Activated CD4-positive, alpha-beta T cell treated with anti-CD3 and anti-CD28 coated beads, Interleukin-2, amount 50 U/mL, for 4 hours (primary cell): ENCODE measurements around the gene MTFR1L.

ENCODE experiments used
- DNase-seq, 2 experiments: peaks; one replicate each; pipeline ENCODE4 v3.0.0-alpha.2; 2020

MTFR1L gene

DNA sequence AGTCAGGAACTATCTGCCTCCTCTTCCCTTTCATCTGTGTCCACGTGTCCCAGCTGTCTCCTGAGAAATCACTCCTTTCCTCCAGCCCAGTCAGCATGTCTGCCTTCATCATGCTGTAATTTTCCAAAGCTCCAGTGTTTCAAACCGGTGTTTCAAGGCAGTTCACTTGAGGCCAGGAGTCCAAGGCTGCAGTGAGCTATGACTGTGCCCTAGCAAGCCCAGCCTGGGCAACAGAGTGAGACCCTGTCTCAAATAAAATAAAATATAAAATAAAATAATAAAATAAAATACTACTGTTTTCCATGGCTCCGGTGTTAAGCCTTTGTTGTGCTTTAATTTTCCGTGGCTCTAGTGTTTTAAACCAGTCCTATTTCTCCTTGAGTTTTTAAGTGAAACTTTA is 27.6 kb upstream of the MTFR1L start:
- no peak for DNase-seq

DNA sequence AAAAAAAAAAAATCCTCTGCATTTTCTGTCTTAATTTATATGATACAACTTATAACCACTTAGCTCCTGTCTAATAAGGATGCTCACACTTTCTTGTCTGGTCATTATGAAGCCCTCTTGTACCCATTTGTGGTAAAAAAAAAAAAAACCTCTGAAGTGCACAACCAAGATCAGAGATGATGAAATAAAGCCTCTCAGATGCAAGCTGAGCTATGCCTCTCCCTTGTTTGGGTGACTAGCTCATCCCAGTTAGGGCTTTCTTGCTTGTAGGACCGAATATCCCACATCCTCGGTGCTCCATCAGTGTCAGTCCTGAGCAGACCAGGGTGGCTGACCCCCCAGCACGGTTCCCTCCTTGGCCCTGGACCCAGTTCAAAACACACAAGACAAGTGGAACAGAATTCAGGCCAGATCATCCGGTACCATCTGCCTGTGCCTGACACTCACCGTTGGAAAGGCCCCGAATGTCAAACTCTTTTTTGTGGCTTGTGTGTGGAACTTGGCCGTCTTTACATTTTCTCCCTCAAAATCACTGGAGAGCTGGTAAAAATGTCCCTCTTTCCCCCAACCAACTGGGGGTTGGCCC is 26.1 kb upstream of the MTFR1L start:
- DNase-seq, result no peak

DNA sequence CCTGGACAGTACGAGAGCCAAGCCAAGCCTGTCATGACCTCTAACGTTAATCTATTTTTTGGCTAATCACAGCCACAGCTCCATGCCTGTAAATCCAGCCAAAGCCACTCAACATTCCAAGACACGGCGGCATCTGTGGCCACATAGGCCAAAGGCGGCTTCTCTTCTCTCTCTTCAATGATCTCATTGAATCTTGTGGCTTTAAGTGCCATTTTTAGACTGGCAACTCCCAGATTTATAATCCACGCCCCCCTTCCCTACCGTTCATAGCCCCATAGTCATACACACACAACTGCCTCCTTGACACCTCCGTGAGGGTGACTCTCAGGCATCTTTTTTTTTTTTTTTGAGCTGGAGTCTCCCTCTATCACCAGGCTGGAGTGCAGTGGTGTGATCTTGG is 25.4 kb upstream of the MTFR1L start:
- DNase-seq, result no peak

DNA sequence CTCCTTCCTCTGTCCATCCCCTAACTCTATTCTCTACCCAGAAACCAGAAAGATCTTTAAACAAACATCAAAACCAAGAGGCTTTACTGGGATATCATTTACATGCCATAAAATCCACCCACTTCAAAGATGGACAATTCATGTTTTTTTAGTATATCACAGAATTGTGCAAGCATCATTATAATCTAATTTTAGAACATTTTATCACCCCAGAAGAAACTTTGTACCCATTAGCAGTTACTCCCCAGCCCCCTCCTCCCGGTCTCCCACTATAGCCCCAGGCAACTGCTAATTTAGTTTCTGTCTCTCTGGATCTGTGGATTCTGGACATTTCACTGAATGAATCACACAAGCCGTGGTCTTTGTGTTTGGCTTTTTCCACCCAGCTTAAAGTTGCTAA is 24.5 kb upstream of the MTFR1L start:
- DNase-seq, result no peak

- DNase-seq, result peak; percentile 38 to 42
These were observed 23.6 kb upstream of the MTFR1L start for GRCh38 chr1:25795946-25796810.

DNA sequence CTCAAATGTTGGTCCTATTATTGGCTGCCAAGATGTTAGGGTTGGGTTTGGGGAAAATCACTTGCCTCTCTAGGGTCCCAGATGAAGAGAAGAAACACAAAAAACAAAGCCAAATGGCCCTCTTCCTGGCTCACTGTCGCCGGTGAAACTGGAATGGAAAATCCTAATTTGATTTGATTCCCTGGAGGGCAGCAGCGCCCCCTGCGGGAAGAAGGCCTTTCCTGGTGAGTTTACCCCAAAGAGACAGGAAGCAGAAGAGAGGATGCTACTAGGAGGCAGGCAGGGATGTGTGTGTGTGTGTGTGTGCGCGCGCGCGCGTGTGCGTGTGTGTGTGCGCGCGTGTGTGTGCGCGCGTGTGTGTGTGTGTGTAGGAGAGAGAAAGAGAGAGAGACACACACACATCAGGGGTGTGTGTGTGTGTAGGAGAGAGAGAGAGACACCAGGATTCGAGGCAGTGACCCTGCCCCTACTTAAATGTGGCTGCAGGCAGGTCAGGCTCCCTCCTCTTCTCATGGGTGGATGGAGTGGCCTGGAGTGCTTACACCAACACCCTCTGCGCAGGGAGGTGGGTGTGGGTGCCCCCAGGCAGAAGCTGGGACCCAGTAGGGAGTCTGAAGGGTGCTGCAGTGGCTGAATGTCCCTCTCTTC is 22.8 kb upstream of the MTFR1L start:
- DNase-seq, result peak; percentile 83 to 87

DNA sequence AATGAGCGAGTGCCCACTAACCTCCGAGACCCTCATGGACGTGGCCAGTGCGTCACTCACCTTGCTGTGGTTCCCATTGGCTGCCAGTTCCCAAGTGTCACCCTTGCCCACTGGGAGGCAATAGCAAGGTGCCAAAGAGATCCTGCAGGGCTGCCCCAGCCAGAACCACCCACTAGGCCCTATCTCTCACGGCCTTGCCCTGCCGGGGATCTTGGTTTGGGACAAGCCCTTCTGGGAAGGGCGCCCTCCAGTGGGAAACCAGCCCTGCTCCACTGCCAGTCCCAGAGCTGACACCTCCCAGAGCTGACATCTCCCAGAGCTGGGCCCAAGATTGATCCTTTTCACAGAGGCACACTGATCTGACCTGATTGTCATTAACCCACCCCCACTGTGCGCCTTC is 21.8 kb upstream of the MTFR1L start:
- no peak for DNase-seq

DNA sequence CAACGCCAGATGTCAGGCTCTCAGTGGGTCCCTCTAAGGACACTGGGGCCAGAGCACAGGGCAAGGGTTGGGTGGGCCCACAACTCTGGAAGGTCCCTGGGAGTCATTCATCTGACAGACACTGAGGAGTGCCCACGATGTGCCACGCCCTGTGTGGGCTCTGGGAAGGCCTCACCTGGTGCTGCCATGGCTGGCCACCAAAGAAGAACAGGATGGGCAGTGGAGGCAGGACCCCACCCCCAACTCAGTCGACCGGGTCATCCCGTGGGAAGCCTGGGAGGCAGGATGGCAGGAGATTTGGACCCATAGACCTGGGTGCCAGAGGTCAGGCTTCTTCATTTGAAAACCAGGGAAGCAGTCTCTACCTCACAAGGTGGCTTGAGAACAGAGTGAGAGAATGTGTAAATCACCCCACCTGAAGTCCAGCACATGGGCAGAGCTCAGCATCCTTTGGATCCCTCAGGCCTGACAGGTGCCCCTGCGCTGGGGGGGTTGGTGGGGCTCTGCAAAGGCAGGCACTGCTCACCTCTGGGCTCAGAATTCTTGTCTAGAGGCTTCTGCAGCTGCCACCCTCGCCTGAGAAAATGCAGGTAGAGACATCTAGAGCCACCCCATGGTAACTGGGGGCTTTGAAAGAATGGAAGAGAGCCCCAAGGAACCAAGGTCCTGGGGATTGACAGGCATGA is 20.9 kb upstream of the MTFR1L start:
- DNase-seq, result no peak

- DNase-seq, result no peak
These were observed 20.3 kb upstream of the MTFR1L start for GRCh38 chr1:25799352-25799934.

DNA sequence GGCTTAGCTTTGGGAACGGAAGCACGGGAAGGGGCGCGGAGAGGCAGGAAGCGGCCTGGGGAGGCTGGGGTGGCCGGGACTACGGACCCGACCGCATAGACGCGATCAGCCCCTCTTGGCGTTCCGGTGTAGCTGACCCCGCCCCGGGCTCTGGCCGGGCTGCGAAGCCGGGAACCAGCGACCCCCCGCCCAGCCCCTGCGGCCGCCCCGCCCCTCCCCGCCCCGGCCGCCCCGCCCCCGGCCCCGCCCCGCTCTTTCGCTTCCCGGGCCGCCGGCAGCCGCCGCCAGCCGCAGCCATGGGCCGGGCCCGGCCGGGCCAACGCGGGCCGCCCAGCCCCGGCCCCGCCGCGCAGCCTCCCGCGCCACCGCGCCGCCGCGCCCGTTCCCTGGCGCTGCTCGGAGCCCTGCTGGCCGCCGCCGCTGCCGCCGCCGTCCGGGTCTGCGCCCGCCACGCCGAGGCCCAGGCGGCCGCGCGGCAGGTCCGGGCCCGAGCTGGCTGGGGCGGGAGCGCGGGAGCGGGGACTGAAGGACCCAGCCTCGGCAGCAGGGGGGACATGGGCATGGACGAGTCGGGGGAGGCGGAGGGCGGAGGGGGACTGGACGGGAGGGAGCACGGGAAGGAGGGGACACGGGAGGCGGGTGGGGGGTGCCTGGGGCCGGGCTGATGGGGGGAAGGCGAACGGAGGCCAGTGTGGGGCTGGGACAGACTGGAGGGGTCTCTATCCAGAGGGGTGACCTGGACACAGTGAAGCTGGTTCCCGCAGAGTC is 19.6 kb upstream of the MTFR1L start, which contains the start of gene SELENON:
Gene SELENON (plus strand): TSS at position 259 of the 768 bp plus-strand sequence. CDS start 38 bp downstream, at position 297.
- no peak for DNase-seq

DNA sequence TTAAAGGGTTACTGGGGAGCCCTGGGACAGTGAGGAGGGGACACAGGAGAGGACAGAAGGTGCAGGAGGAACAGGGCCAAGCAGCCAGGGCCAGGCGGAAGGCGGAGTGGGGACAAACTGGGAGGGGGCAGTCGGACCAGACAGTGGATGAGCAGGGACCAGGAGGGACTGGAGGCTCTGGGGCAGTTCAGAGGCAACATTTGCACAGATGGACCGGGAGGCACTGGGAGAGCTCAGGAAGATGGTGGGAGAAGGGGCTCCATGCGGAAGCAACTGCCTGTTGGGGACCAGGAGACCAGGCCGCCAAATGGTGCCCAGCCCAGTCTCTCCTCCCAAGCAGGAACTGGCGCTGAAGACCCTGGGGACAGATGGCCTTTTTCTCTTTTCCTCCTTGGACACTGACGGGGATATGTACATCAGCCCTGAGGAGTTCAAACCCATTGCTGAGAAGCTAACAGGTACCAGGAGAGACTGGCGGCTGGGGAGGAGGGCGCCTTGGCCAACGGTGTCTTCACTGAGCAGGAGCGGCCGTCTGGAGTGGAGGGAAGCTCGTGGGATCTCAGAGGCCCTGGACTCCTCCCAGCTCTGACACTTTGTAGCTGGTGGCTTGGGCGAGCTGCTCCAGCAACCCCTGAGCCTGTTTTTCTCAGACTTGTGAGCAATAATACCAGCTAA is 18.9 kb upstream of the MTFR1L start:
- DNase-seq, result no peak

DNA sequence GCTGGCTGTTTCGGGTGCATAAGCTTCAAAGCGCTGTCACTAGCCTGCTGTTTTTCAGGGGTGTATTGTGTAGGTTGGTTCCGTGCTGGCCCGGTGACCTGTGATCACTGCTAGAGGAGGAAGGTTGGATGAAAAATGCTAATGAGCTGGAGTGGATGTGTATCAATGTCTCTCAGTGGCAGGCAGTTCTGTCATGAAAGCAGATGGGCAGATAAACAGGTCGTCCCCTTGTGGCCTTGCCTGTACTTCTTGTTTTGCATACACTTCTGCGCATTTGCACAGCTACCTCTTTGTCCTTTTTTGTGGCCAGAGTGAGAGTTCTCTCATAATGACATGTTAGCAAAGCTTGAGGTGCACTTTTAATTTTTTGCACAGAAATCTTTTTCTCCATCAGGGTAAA is 16.8 kb upstream of the MTFR1L start:
- DNase-seq, result no peak

DNA sequence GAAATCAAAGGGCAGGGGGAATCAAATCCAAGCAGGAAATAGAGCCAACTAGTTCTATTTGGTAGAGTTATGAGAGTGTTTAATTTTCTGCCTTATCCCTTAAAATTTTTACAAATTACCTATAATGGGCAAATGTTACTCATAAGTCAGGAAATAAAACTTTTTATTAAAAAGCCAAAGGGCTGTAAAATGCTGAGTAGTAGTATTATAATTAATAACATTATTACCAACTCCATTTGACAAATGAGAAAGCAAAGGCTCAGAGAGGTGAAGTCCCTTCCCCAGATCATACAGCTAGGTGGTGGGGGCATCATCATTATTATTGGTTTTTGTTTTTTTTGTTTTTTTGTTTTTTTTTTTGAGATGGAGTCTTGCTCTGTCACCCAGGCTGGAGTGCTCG is 16.4 kb upstream of the MTFR1L start:
- no peak for DNase-seq

DNA sequence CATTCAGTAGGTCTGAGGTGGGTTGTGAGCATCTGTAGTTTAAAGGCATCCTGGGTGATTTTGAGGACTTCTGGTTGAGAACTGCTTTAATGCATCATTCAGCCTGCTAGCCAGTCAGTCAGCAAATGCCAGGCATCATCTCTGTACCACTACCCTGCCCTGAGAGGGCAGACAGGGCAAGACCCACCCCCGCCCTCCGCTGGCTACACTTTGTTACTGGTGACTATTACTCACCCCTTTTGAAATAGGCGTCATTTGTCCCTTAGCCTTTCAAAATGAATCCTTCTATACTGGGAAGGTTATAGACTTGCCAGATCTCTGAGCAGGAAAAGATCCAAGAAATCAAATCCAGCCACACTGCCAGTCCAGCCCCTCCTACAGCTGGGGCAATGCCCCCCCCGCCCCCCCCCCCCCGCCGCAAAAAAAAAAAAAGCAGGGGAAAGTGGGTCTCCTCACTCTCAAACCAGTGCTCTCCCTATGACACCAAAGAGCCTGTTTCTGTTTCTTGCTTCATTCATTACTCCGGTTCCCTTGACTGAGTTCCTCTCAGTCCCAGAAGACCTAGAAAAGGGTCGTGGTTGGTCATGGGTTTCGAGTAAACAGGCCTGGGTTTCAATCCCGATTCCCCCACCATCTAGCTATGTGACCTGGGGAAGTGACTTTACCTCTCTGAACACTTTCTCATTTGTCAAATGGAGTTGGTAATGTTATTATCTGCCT is 15.3 kb upstream of the MTFR1L start:
- no peak for DNase-seq

GRCh38 chr1:25804964-25805862 is 14.5 kb upstream of the MTFR1L start:
- no peak for DNase-seq

GRCh38 chr1:25805863-25806225 is 13.9 kb upstream of the MTFR1L start:
- DNase-seq, result no peak

GRCh38 chr1:25806418-25806817 is 13.3 kb upstream of the MTFR1L start:
- no peak for DNase-seq

DNA sequence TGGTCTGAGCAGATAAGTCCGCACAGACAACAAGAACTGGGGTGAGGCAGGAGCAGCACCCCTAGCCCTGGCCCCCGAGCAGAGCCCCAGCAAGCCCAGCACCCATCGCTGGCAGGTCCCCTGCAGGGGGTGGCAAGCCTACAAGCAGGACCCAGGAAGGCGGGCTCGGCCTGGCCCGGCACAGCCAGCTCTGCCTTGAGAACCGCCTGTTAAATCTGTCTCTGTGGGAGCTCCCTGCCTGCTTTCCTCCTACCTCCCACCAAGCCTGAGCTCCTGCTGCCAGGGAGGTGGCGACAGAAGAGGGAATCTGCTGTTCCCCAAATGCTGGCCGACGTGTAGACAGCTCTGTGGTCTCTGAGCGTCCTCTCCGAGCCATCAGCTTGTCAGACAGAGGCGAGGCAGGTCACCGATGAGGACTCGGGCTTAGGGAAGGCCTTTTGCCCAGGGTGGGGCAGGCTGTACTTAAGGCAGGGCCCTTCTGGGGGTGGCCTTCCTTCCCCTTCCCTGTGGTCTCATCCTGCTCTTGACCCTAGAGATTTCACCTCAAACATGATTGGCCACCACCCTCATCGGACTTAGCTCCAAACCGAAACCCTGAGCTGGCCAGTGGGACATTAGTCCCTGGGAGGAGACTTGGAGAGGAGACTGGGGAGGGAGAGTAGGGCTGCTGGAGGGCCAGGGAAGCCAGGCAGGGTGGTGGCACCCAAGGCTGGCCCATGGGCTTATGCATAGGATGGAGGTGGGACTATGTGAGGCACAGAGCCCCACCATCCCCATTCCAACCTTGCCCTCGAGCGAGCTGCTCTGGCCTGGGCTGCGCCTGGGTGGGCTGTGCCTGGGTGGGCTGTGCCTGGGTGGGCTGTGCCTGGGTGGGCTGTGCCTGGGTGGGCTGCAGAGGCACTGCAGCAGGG is 12.0 kb upstream of the MTFR1L start:
- DNase-seq, result no peak
